Measurements from ENCODE around the gene CLEC20A. TPM values are rescaled to one million over a fixed set of nuclear protein-coding genes. Genes with fewer than 3 reads are reported as not detected.
A peak's percentile ranks its signal among the peaks of the same experiment; 100 is the strongest.

The CLEC20A gene
- 1 to 10 TPM in 1 of 2 donors, not detected in 1; 3.0 TPM for total RNA-seq

GRCh38 chr1:178496410-178497135, at the start of gene CLEC20A:
Gene CLEC20A, minus strand, starts transcription at chr1:178496964. Its CDS starts 25 bp downstream, at chr1:178496939.
- Histone ChIP-seq H3K4me3 (no peak within 1 kb of the TSS), H3K27ac (no peak within 1 kb of the TSS), H3K4me1 (ENCODE audit: control insufficient read depth in 1 of 2, low read depth in 2 of 2) (no peaks in the 10 kb centered on the region), H3K9me3 (no peaks in the 10 kb centered on the region), H3K27me3 (replicated peaks; ENCODE audit: insufficient read depth) (no peaks in the 10 kb centered on the region), H3K36me3 (no peaks in the 10 kb centered on the region)
- DNase-seq (ENCODE audit: low spot score), result no peak
- no peak for ATAC-seq (ENCODE audit: insufficient number of reproducible peaks, low FRiP score, low read depth)
- no peak for TF ChIP-seq CTCF (IDR thresholded peaks at IDR 0.05)

- H3K27ac ChIP-seq, result no peak overlapping the region
- H3K9me3 ChIP-seq, result no peaks in the 10 kb centered on the region
- peaks cover 0 to 12% of the 10 kb centered on the region in 2 donors for H3K4me1 ChIP-seq (ENCODE audit: control insufficient read depth in 1 of 2, low read depth in 2 of 2)
- DNase-seq (ENCODE audit: low spot score), result no peak
- no peak overlapping the region for H3K4me3 ChIP-seq
- peaks cover 3% of the 10 kb centered on the region for H3K36me3 ChIP-seq
- no peak for TF ChIP-seq CTCF (IDR thresholded peaks at IDR 0.05)
- no peak for ATAC-seq (ENCODE audit: insufficient number of reproducible peaks, low FRiP score, low read depth)
- H3K27me3 ChIP-seq (replicated peaks; ENCODE audit: insufficient read depth), result no peaks in the 10 kb centered on the region
Observed at GRCh38 chr1:178544531-178544930, 47.8 kb upstream of the CLEC20A start.

GRCh38 chr1:178543290-178543607, 46.5 kb upstream of the CLEC20A start:
- Histone ChIP-seq H3K27ac (peak overlapping the region; percentile 48 to 59), H3K27me3 (replicated peaks; ENCODE audit: insufficient read depth) (no peaks in the 10 kb centered on the region), H3K36me3 (peaks cover 3% of the 10 kb centered on the region), H3K9me3 (no peaks in the 10 kb centered on the region), H3K4me3 (peak overlapping the region; percentile 87), H3K4me1 (ENCODE audit: control insufficient read depth in 1 of 2, low read depth in 2 of 2) (peaks cover 0 to 12% of the 10 kb centered on the region in 2 donors)
- TF ChIP-seq CTCF (IDR thresholded peaks at IDR 0.05), result no peak
- ATAC-seq (ENCODE audit: insufficient number of reproducible peaks, low FRiP score, low read depth) (no peak), DNase-seq (ENCODE audit: low spot score) (no peak)

- H3K27ac ChIP-seq, result peak overlapping the region; percentile 48 to 59
- no peaks in the 10 kb centered on the region for H3K27me3 ChIP-seq (replicated peaks; ENCODE audit: insufficient read depth)
- peak; percentile 90 for ATAC-seq (ENCODE audit: insufficient number of reproducible peaks, low FRiP score, low read depth)
- H3K4me3 ChIP-seq, result peak overlapping the region; percentile 87
- TF ChIP-seq CTCF (IDR thresholded peaks at IDR 0.05), result peak; percentile 99
- peaks cover 0 to 12% of the 10 kb centered on the region in 2 donors for H3K4me1 ChIP-seq (ENCODE audit: control insufficient read depth in 1 of 2, low read depth in 2 of 2)
- no peak for DNase-seq (ENCODE audit: low spot score)
- peaks cover 3% of the 10 kb centered on the region for H3K36me3 ChIP-seq
- no peaks in the 10 kb centered on the region for H3K9me3 ChIP-seq
Observed at GRCh38 chr1:178542554-178543289, 46.0 kb upstream of the CLEC20A start.

- TF ChIP-seq CTCF (IDR thresholded peaks at IDR 0.05), result no peak
- Histone ChIP-seq H3K36me3 (no peaks in the 10 kb centered on the region), H3K9me3 (no peaks in the 10 kb centered on the region), H3K27ac (peak overlapping the region; percentile 48 to 59), H3K4me3 (peak overlapping the region; percentile 87), H3K27me3 (replicated peaks; ENCODE audit: insufficient read depth) (no peaks in the 10 kb centered on the region), H3K4me1 (ENCODE audit: control insufficient read depth in 1 of 2, low read depth in 2 of 2) (peaks cover 0 to 12% of the 10 kb centered on the region in 2 donors)
- ATAC-seq (ENCODE audit: insufficient number of reproducible peaks, low FRiP score, low read depth) (no peak), DNase-seq (ENCODE audit: low spot score) (no peak)
Observed at GRCh38 chr1:178541829-178542553, 45.2 kb upstream of the CLEC20A start.

Data from thoracic aorta (tissue), 2 donors.